ENCODE data around the gene MRPL9. TPM values are rescaled to one million over a fixed set of nuclear protein-coding genes. Genes with fewer than 3 reads are reported as not detected.

The MRPL9 gene
- total and polyA plus RNA-seq, 2 experiments from 2014 or later, result 89.0 to 126 TPM

GRCh38 chr1:151774256-151774922 is 11.1 kb upstream of the MRPL9 start:
- H4K20me1 ChIP-seq (replicated peaks; ENCODE audit: insufficient read depth), result no peaks in the 10 kb centered on the region
- Mint-ChIP-seq H3K27me3 (ENCODE audit: insufficient read depth, low read depth, poor library complexity) (no peaks in the 10 kb centered on the region), H3K4me1 (no peaks in the 10 kb centered on the region), H3K36me3 (ENCODE audit: low read depth) (peaks cover 24% of the 10 kb centered on the region), H3K4me3 (no peak overlapping the region), H3K9me3 (peaks cover 7% of the 10 kb centered on the region; the same call in 2 of the 3 replicates), H3K27ac (no peak overlapping the region)
- no peak overlapping the region for H3K4me3 ChIP-seq
- TF ChIP-seq POLR2AphosphoS5 (IDR thresholded peaks at IDR 0.05; ENCODE audit: low read depth), result no peak
- TF ChIP-seq ETS1 (IDR thresholded peaks at IDR 0.05), result no peak
- TF ChIP-seq ZNF114 (CRISPR knock-in tag; IDR thresholded peaks at IDR 0.05), result no peak
- no peak for TF ChIP-seq REST (IDR thresholded peaks at IDR 0.05; ENCODE audit: unreplicated experiment)
- TF ChIP-seq ZNF462 (CRISPR knock-in tag; IDR thresholded peaks at IDR 0.05), result no peak
- TF ChIP-seq EZH2 (IDR thresholded peaks at IDR 0.05; ENCODE audit: low read depth, unreplicated experiment), result no peak
- no peak overlapping the region for H2AFZ ChIP-seq
- ATAC-seq, result no peak
- no peaks in the 10 kb centered on the region for H3K27me3 ChIP-seq (ENCODE audit: insufficient read depth)
- H3K9me2 ChIP-seq (ENCODE audit: insufficient read depth), result no peaks in the 10 kb centered on the region
- DNase-seq (ENCODE audit: low spot score), result no peak
- H3K79me2 ChIP-seq (replicated peaks; ENCODE audit: insufficient read depth), result no peaks in the 10 kb centered on the region
- H3K4me2 ChIP-seq, result no peak overlapping the region
- H3K36me3 ChIP-seq (ENCODE audit: insufficient read depth), result peaks cover 11% of the 10 kb centered on the region; the same call in 1 of the 2 replicates
- no peak overlapping the region for H3K27ac ChIP-seq (ENCODE audit: low read depth)
- H3K4me1 ChIP-seq (ENCODE audit: insufficient read depth), result no peaks in the 10 kb centered on the region
- H3F3A ChIP-seq (replicated peaks; ENCODE audit: low read depth), result no peaks in the 10 kb centered on the region
